NCI-H774 (cell line): Measurements from ENCODE around the gene CPM.

Experiments
- DNase-seq: peaks from one replicate; lab custom pipeline; 2025; lab: John Stamatoyannopoulos, UW

Gene CPM

DNA sequence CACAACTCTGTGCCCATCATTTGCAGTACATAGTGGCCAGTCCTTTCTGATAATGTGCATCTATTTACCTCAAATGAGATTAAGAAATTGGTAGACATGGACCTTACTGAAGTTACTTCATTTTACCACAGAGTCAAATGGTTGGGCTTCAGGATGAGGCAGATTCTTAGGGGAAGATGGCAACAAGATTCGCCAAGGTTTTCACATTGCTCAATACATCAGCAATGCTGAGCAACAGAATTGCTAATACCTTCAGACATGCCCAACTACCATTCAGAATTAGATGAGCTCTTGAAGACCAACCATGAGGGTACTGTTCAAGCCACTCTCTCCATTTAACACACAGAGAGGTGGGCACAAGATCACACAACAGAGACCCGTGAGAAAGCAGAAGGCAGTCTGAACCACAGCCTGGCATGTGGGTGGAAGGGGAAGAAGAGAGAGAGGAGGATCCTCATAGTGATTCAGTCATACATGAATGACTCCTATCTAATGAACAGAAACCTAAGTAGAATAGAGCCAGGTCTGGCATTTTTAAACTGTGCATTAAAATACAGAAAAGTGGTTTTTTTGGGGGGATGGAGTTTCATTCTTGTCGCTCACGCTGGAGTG, 28.5 kb downstream of the CPM start:
- DNase-seq = no peak

DNA sequence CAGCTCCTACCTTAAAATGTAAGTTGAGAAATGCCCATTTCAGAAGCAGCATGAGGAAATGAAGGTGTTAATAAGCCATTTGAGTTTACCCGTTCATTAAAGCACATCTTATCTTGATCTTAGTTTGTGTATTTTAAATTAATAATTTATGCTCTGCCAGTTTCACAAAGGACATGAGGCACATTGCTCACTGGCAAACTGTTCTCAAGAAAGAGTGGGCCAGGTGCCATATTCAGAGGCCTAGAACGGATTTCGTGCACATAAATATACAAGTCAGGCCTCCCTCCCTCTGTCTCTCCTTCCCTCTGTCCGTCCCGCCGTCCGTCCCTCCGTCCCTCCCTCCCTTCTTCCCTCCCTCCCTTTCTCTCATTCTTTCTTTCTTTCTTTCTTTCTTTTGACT, 29.5 kb downstream of the CPM start:
- DNase-seq = no peak

- DNase-seq = no peak
These were observed 31.4 kb downstream of the CPM start for GRCh38 chr12:68901551-68901950.

DNA sequence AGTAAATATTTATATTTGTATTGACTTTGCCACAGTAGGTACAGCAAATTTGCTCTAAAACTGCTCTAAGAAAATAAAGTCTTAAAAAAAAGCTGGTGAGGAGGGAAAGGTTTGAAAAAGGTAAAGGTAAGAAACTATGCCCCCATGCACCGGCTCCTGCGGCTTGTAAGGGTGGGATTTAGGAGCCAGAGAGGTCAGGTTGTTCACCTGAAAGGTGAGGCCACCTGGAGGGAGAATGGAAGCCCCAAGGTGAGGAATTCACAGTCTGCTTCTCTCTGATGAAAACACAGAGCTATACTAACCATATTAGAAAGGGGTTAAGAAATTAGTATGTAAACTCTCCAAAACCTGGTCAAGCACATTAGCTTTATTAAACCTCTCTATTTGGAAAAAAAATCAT, 31.8 kb downstream of the CPM start:
- DNase-seq = no peak

DNA sequence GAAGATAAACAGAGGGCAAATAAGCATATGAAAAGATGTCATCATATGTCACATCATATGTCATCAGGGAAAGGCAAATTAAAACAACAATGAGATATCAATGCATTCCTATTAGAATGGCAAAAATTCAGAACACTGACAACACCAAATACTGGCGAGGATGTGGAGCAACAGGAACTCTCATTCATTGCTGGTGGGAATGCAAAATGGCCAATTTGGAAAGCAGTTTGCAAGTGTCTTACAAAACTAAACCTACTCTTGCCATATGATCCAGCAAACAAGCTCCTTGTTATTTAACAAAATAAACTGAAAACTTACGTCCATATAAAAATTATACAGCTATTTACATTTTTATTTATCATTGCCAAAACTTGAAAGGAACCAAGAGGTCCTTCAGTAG, 32.7 kb downstream of the CPM start:
- no peak for DNase-seq

- DNase-seq = no peak
These were observed 33.7 kb downstream of the CPM start for GRCh38 chr12:68899251-68899771.

GRCh38 chr12:68896881-68897540, 36.0 kb downstream of the CPM start:
- no peak for DNase-seq

DNA sequence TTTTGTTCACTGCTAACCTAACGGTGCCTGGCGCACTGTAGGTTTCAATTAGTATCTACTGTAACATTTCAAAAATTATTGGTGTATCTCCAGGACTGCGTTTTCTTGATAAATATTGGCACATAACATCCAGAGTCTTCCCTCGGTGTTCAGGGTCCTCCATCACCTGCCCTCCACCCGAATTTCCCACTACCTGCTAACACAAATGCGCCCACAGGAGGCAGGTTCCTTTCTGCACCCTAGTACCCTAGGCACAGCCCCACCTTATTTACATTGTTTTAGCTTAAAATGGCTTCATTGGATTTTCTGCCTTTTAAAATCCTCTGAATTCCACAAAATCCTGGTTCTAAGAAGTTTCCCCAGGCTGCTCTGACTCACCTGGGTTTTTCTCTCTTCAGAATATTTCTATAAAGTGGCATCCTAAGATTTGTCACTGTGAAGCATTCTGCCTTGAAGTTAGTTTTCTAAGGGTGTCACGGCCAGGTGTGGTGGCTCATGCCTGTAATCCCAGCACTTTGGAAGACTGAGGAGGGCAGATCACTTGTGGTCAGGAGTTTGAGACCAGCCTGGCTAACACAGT, 38.6 kb downstream of the CPM start:
- DNase-seq = no peak

- no peak for DNase-seq
These were observed 39.2 kb downstream of the CPM start for GRCh38 chr12:68893741-68894140.

- no peak for DNase-seq
These were observed 39.8 kb downstream of the CPM start for GRCh38 chr12:68893201-68893600.

DNA sequence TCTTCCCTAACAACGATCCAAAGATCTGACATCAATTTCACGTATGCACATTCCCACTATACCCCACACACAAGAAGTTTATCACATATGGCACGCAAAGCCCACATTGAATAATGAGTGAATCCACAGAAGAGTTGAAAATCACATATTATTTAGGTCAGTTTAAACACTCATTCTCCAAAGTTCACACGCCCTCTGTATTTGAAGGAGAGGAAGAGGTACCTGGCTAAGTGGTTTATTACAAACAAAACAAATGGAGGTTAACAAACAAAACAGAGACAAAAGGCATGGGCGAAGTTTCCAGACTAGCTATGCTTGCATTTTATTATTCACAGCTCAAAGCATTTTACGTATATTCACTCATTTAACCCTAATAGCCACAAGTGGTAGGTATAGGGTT, 41.8 kb downstream of the CPM start:
- no peak for DNase-seq

DNA sequence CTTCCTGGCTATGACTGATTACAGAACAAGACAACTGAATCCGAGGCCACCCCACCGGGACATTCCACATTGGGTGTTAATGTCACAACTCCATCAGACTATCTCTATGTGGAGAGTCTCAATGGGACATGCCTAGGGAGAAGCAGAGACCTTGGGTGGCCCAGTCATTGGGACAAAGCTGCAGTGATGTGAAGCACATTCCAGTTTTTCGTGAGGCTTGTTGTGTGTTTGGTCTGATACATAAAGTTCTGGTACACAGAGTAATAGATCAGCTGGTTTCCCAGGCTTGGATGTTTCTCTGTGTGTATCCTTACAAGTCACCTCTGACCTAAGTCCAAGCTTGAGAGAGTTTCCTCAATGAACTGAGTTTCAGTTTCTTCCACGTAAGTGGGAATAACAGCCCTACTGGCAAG, 42.3 kb downstream of the CPM start:
- no peak for DNase-seq

- DNase-seq = no peak
These were observed 44.7 kb downstream of the CPM start for GRCh38 chr12:68888243-68888642.

- no peak for DNase-seq
These were observed 45.3 kb downstream of the CPM start for GRCh38 chr12:68887641-68888040.

DNA sequence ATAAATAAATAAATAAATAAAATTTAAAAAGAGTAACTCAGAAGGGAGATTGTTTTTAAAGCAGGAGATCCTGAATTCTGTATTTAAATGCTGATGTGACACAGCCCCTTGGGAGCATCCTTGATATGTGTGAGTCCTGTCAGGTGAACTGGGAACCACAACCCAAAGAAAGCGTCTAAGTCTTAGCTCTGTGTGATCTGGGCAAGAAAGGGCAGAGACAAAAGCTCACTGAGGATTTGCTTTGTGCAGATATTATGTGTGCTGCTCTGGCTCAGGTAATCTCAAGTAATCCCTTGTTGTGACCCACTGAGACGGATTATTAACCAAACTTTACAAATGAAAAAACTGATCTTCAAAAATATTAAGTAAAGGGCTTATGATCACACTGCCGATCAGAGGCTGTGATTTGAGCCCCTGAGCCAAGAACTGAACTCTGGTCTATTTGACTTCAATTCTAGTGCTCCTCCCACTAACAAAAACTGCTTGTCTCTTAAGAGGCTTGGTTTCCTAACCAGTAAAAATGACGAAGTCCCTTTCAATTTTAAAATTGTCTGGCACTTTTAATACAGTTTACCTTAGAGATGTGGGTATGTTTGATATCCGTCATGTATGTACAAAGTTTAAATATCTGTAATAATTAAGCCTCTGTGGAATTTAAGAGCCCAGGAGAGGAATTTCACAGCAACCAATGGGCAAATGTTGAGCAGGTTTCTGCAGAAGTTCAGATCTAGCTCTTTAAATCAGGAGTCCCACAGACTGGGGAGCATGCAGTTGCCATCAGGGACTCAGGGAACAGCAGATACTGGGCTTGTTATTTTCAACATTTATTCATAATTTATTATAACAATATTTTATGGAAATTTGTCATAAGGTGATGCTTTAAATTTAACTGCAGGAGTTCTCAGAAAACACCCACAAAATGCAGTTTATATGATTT, 46.1 kb downstream of the CPM start:
- no peak for DNase-seq

- DNase-seq = no peak
These were observed 47.6 kb downstream of the CPM start for GRCh38 chr12:68885381-68885780.

DNA sequence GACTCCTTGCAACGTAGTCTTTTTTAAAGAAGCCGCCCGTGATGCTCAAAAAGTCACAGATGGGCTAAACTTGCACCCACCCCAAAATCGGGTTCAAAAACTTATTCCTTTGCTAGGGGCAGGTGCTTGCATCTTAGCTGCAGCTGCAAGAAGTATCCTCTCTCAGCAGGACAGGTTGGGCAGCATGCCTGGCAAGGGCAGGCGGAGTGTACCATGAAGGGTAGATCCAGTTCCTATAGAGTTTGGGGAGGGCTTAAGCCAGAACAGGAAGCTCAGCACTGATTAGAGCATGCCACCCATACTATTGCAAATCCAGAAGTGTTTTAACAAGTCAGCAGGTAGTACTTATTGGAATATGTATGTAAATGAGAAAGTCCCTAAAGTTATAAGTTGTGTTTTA, 48.7 kb downstream of the CPM start:
- no peak for DNase-seq

GRCh38 chr12:68883151-68883550, 49.8 kb downstream of the CPM start:
- DNase-seq = no peak

DNA sequence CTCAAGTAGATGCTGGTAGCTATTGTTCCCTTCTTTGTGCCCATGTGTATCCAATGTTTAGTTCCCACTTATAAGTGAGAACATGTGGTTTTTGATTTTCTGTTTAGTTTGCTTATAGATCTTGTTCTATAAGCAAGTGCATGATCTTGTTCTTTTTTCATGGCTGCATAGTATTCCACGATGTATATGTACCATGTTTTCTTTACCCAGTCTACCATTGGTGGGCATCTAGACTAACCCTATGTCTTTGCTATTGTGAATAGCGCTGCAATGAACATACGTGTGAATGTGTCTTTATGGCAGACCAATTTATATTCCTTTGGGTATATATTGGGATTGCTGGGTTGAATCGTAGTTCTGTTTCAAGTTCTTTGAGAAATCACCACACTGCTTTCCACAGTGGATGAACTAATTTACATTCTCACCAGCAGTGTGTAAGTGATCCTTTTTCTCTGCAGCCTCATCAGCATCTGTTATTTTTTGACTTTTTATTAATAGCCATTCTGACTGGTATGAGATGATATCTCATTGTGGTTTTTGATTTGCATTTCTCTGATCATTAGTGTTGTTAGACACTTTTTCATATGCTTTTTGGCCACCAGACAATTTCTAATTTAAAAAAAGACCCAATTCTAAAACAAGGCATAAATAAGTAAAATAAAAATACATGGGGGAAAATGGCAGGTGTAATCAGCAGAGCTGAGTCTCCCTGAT, 50.6 kb downstream of the CPM start:
- no peak for DNase-seq

DNA sequence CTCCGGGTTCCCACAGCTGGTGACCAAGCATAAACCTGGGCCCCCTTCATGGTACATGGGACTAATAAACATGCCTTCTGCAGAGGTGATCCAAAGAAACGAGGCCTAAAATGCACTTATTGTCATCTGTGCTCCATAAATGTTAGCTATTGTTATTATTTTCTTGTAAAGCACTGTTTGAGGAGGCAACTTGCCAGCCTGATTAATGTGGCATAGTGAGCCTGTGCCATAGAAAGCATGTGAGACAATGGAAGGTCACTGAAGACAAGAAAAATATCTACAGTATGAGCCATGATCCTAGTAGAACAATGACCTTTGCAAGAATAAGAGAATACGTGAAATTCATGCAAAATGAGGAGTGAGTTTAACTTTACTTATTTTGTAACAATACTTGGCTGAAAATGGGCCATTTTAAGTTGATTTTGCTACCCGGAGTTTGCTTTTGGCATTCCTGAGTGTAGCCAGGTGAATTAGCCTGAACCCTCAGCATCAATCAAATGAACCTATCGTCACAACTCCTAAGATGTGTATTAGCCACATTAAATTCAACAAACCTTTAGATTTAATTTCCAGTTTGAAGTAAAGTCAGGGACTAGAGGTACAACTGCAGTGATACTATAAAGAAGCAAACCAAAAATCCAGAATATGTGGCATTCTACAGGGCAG, 52.2 kb downstream of the CPM start:
- DNase-seq = peak; percentile 3

DNA sequence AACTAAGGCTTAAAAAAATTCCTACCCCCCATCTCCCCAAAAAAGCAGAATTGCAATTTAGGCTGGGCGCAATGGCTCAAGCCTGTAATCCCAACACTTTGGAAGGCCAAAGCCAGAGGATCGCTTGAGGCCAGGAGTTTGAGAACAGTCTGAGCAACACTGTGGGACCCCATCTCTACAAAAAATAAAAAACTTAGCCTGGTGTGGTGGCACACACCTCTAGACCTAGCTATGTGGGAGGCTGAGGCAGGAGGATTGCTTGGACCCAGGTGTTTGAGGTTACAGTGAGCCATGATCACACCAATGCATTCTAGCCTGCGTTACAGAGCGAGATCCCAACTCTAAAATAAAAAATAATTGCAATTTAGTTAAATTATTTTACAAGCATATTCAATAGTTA, 54.1 kb downstream of the CPM start:
- no peak for DNase-seq
